ENCODE measurements around the gene MISFA.

- no peak for TF ChIP-seq CTCF (conservative IDR thresholded peaks at IDR 0.05)
- no peak for TF ChIP-seq EZH2 (IDR thresholded peaks at IDR 0.05; ENCODE audit: low read depth)
Observed at GRCh38 chr11:18618342-18619025, 18.9 kb downstream of the MISFA start.

Measured in PC-9 (cell line).